Activated T-cell treated with anti-CD3 and anti-CD28 coated beads, Interleukin-2, amount 50 U/mL, for 48 hours (primary cell): Measurements from ENCODE around the gene SLC16A5.
A peak's percentile ranks its signal among the peaks of the same experiment; 100 is the strongest.
"Not testable (repeated sequence)": the region's sequence is repeated elsewhere in the genome, so short reads cannot be mapped to it uniquely, and the experiment has no call there.

Experiments used
- DNase-seq, 2 experiments: peaks; one replicate each; pipeline ENCODE4 v3.0.0-alpha.2; 2020

Gene SLC16A5, protein sequence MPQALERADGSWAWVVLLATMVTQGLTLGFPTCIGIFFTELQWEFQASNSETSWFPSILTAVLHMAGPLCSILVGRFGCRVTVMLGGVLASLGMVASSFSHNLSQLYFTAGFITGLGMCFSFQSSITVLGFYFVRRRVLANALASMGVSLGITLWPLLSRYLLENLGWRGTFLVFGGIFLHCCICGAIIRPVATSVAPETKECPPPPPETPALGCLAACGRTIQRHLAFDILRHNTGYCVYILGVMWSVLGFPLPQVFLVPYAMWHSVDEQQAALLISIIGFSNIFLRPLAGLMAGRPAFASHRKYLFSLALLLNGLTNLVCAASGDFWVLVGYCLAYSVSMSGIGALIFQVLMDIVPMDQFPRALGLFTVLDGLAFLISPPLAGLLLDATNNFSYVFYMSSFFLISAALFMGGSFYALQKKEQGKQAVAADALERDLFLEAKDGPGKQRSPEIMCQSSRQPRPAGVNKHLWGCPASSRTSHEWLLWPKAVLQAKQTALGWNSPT

DNA sequence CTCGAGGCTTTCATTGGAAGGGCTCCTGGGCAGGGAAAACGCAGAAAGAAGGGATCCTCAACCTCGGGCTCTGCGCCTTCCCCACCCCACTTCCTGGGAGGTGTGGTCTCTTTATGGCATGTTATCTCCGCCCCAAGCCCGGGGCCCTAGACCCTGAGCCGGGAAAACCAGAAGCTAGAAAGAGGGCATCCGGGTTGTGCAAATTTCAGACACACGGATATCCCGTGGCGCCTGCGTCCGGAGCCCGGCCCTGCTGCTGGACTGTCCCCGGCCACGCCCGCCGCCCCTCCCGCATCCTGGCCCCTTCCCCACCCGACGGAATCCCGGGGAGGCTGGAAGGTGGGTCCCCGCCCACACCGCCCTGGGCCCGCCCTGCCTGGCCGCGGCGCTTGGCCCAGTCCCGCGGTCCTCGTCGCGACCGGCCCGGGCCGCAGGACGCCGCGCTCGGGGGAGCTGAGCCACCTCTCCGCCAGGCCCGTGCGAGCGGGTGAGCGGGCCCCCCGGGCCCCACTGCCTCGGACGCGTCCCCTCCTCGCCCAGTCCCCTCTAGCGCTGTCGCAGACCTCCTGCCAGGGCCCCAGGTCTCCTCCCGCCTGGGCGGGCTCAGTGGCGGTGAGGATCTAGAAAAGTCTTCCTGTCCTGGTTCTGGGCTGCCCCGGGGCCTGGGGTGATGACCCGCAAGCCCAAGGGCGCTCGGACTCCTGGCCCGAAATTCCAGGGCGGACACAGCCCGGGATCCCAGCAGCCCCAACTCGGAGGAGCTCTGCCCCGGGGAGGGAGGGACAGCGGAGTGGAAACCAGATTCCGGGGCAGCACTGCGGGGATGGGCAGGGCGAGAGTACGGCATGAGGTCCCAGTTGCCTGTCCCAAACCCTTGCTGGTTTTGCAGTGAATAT is at the start of gene SLC16A5:
SLC16A5 (plus strand) TSS at position 397 of the 896 bp plus-strand sequence. CDS start 5,683 bp downstream, outside the sequence.
- DNase-seq = peak; percentile 67 to 76

DNA sequence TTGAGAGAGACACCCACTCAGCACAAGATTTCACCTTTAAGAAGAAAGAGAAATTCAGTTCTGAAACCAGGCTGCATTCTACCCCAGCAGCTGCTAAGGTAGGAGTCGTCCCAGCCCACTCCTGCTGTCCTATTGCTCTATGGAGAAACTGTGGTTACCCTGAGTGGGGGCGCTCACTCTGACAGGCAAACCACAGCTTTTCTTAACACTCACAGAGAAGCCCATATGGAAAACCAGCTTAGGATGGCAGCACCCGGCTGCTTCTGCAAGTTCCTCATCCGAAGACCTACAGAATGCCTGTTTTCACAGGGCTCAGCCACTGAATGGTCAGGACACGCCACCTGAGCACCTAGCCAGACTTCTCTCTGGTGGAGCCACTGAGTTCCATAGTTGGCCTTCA is 48.5 kb upstream of the SLC16A5 start:
- DNase-seq = no peak

DNA sequence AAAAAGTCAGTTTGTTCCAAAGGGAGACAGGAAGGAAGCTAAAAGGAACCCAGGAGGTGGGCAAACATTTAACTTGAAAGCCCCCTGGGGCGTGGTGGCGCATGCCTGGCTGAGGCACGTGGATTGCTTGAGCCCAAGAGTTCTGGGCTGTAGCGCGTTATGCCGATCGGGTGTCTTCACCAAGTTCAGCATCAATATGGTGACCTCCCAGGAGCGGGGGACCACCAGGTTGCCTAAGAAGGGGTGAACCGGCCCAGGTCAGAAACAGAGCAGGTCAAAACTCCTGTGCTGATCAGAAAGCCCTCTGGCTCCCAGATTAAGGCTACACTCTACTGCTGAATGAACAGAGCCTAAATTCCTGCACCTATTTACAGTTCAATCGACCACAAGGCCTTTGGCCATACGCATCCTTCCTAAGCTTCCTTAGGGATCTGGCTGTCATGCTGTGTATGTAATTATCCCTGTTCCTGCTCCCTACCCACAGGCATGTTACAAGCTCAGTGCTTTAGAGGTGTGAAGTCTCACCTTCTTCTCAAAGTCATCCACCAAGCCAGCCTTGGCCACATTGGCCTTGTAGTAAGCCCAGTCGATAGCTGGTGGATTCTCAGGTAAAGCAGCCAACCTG is 46.0 kb upstream of the SLC16A5 start:
- no peak for DNase-seq

DNA sequence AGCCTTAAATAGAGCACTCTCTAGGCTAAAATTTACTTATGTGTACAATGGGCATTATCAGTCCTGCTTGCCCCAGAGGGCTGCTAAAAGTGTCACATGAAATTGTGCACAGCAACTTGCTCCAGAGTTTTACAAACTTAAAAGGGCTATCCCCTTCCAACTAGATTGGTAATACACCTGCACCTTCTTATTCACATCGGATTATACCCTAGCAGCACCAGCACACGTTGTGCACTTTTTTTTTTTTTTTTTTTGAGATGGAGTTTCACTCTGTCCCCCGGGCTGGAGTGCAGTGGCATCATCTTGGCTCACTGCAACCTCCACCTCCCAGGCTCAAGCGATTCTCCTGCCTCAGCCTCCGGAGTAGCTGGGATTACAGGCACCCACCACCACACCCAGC is 44.0 kb upstream of the SLC16A5 start:
- not testable (repeated sequence) for DNase-seq

DNA sequence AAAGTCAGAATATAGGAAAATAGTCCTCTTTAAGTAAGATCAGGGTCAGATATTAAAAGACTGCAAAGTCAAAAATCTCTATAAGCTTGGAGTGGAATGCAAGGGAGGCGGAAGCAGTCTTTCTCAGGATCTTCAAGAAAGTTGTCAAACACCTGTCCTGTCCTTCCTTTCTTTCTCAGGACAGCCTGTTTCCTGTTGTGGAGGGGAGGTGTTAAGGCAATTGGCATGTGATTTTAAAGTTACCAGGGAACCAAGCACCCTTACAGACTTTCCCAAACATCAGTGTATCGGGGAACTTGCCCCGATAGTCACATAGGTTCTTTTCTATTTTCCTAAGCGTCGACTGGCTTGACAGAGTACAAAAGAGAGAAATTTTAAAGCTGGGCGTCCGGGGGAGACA is 43.0 kb upstream of the SLC16A5 start:
- DNase-seq = no peak

DNA sequence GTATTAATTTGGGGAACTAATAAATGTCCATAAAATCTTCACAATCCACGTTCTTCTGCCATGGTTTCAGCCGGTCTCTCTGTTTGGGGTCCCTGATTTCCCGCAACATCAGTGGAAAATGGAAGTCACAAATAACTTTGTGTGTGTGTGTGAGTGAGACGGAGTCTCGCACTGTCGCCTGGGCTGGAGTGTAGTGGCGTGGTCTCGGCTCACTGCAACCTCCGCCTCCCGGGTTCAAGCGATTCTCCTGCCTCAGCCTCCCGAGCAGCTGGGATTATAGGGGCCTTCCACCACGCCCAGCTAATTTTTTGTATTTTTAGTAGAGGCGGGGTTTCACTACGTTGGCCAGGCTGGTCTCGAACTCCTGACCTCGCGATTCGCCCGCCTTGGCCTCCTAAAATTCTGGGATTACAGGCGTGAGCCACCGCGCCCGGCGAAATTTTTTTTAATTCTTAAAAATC is 41.8 kb upstream of the SLC16A5 start:
- DNase-seq = not testable (repeated sequence)

DNA sequence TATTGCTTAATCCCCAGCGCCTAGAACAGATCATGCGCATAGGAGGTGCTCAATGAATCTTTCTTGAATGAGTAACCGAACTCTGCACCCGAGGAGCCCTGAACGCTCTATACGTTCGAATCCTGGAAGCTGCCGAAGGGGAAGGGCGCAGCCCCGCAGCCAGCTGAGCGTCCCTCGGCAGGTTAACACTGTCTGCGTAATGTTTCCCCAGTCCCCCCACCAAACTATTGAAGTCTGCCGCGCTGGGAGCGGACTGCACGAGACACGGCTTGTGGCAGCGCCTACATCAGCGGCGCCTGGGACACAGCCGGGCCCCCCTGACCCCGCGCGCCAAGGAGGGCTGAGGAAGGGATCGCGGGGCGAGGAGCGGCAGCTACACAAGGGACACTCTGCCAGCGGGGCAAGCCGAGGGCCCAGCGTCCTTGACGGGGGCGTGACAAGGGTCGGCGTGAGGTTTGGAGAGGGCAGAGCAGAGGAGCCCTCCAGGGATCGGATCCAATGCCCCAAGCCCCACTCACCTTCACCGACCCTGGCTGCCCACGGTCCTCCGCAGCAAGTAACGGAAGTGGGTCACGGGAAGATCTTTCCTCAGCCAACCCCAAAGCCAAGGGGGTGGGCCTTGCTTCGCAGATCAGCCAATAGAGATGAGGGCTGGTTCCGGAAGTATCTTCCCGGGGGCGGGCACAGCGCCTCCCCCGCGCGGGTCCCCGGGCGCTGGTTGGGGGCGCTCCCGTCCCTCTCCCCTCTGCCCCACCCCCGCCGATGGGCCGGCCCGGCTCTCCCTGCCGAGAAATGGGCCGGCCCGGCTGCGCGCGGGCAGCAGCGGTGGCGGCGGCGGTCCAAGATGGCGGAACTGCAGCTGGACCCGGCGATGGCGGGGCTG is 41.1 kb upstream of the SLC16A5 start, which contains the start of the genes ATP5PD and KCTD2:
ATP5PD (minus strand) TSS at position 563 of the 883 bp plus-strand sequence. CDS start 4,319 bp downstream, outside the sequence.
KCTD2 (plus strand) TSS at position 819 of the 883 bp plus-strand sequence; CDS start at position 845, 26 bp downstream.
- peak; percentile 96 to 98 for DNase-seq

DNA sequence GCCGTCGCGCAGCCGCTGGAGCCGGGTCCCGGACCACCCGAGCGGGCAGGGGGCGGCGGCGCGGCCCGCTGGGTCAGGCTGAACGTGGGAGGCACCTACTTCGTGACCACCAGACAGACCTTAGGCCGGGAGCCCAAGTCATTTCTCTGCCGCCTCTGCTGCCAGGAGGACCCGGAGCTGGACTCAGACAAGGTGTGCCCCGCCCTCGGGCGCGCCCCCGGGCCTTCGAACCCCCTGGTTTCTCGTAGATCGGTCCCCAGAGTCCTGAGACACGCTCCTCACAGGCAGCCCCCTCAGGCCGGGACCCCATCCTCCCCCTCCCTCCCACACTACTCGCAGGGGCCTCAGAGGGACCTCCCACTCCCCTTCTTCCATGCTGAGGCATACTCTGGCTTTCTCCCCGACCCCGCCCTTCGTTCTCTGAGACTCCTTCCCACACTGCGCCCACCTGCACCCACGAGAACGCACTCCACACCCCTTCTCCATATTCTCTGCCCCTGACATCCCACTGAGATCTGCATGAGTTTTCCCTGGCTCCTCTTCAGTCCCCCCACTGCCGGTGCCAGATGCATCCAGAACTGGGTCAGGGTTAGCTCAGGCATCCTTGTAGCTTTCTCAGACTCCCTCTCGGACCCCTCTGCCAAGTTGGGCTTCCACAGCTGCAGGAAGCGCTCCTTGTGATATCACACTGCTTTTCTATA is 40.2 kb upstream of the SLC16A5 start:
- peak; percentile 54 to 58 for DNase-seq

DNA sequence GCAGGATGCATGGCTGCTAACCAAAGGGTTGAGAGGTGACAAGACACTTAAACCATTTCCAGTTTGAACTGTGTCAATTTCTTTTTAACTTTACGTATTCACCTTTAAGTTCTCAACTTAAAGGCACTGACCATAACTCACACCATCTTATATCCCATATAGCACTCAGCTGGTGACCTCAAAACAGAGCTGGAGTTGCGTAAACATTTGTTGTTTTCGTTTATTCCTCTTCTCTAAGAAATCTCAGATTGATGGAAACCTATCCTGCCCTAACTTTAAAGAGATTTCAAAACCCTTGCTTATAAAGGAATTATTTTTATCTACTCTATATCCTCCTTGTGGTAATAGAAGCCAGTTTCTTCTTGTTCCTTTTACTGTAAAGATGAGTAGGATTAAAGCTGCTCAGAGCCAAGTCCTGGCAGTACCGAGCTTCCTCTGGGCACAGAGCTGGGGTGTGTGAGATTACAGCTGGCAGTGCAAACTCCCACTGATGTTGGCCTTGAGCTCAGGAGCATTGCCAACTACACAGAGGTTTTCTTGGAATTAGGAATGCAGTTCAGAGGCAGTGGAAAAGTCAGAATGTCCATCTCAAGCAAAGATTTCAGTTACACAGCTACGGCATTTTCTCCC is 39.4 kb upstream of the SLC16A5 start:
- DNase-seq = no peak

DNA sequence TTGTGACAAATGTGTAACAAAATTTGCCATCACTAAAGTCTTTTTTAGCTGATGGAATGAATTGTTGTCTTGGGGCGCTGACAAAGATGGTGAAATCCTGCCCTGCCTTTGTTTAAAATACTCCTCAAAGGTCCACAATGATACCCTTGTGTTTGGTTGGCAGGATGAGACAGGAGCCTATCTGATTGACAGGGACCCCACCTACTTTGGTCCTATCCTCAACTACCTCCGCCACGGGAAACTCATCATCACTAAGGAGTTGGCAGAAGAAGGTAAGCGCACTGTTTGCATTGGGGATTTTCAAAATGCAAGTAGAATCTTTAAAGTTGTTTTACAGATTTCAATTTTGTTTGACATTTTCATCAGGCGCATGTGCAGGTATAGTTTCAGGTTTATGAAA is 38.7 kb upstream of the SLC16A5 start:
- no peak for DNase-seq

DNA sequence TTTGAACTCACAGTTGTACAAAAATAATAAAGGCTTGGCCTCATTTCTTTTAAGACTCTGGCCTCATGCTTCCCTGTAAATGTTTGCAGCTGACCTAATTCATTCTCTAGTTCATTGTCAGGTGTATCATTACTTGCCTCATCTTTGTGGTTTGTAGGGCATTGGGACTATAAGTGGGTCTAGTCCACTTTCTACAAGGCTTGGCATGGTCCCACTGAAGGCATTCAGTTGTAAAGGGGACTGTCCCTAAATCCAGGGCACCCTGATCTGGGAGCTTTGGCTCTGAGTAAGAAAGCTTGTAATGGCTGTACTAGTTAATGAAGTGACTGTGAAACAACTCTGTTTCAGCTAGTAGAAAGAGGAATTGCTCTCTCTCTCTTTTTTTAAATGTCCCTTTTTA is 38.0 kb upstream of the SLC16A5 start:
- DNase-seq = no peak

DNA sequence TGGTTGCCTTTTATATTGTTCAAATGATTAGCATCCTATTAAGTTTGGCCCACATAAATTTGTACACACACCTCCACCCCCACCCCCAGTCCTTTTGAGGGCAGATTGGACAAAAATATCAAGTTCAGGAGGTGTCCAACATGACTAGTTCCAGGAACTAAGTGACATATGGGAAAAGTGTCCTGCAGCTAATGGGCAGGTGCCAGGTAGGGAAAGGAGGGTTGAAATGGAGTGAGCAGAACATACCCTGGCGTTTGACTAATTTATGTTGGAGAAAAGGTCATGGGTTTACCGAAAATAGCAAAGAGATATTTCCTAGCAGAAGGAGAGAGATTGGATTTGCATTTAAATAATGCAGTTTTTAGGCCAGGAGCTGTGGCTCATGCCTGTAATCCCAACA is 35.8 kb upstream of the SLC16A5 start:
- no peak for DNase-seq

DNA sequence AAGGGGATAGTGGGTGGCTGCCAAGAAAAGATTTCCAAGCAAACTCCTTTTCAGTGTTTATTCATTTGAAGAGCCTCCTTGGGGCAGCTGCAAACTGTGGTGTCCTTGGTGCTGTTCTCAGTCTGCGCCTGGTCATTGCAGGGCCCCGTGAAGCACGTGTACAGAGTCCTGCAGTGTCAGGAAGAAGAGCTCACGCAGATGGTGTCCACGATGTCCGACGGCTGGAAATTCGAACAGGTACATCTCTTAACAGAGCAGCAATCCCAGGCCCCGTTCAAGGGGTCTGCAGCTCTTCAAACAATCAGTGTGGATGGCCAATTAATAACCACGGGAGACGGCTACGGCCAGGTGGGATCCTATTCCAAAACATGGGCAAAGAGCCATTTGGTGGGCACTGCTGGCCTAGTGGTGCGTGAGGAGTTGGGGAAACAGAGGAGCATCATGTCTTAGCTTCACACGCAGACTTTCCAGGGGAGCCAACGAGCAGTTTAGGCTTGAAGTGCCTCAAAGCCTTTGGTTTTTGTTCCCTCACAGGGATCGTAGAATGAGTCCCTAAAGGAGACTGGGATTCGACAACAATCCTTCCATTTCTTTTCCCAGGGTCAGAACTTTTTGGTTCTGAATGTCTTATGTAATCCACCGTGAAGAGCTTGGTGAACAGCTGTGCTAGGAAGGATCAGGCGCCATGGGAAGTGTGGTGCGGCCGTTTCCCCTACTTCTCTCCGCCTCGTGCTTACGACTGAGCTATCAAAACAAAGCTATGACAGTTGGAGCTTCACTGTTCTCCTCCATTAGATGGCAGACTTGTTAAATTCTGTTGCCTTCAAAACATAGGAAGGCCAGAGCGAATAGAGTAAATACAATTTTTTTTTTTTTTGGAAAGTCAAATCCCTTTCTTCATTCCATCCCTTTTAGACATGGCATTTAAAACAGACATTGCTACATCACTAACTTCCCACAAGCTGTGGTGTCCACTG is 28.1 kb upstream of the SLC16A5 start:
- no peak for DNase-seq

DNA sequence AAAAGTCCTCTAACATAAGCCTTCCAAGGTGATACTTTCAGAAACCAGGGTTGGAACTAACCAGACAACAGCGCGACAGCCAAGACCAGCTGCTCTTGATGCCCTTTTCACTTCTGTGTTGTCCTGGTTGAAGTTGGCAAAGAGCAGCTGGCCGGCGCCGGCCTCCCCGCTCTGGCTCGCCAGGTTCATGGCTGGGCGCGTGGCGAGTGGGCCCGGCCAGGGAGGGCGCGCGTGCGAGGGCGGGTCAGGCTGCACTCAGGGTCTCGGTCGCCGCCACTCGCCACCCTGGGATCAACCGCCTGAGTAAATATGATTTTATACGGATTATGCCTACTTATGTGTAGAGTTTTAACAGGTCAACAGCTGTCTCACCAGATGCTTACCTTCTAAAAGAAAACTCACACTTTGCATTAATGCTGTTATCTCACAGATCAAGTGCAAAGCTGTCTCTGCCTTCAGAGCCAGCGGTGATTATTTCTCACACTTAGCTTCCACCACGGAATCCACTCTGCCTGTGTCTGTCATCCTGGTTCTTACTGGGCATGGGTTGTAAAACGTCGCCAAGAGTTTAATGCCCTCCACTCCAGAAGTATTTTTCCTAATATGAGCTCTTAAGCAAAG is 27.2 kb upstream of the SLC16A5 start:
- DNase-seq = no peak

DNA sequence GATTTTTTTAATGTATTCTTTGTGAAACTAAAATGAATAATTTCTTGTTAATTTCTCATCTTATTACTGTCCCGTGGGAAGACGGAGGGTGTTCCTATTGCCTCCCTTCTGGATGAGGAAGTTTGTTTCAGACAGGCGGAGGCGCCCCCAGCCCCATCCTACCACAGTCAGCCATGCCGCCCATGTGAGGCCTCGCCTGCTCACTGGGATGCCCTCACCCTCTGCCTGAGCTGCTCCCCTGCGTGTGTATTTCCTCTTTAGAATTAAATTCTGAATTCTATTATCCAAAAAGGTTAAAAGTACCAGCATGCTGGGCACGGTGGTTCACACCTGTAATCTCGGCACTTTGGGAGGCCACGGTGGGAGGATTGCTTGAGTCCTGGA is 26.7 kb upstream of the SLC16A5 start:
- no peak for DNase-seq

DNA sequence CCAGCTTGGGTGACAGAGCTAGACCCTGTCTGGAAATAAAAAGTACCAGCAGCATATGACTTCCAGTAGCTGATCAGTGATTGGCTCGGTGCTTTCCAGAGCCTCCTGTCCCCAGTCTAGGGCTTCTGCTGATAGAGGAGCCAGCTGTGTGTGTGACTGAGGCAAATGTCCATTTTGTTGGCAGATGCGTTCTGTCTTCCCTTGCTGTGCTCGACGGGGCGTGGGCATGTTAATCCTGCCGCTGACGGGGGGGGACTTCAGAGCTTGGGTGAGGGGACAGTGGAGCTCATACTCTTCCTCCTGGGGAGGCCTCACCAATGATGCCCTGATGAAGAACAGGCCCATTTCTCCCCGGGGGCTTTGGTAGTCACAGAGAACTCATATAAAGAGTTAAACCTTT is 26.1 kb upstream of the SLC16A5 start:
- DNase-seq = no peak

DNA sequence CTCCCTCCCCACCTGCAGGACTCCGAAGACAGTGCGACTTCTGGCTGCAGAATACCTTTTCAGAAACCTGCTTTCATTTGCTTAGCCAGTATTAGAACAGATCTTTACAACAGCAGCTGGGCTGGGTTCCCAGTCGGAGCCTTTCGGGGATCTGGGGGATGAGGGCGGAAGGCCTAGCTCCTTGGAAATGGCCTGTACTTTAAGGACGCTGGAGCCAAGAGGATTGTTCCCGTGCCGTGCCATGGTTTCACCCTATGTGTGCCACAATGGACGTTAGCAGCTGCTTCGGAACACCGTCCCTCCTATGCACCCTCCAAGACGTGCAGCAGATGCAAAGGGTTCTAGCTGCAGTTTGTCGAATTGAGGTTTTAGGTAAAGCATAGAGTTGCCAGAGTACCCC is 24.6 kb upstream of the SLC16A5 start:
- DNase-seq = no peak

DNA sequence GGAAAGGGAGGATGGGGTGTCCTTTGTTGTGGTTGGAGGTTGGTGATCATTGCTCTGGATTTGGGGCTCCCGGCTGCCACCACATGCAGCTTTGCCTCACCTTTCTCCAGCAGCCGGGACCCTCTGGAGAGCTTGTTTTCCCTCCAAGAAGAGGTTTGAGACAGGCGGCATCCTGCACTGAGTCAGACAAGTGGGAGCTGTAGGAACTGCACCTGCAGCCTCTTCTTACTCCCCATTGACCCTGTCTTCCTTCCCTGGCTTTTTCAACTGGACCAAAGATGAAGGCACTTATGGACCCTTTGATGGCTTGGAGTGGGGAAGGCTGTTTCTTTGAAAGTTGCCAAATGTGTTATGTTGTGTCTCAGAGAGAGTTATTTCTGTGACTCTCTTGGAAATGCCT is 24.1 kb upstream of the SLC16A5 start:
- no peak for DNase-seq

DNA sequence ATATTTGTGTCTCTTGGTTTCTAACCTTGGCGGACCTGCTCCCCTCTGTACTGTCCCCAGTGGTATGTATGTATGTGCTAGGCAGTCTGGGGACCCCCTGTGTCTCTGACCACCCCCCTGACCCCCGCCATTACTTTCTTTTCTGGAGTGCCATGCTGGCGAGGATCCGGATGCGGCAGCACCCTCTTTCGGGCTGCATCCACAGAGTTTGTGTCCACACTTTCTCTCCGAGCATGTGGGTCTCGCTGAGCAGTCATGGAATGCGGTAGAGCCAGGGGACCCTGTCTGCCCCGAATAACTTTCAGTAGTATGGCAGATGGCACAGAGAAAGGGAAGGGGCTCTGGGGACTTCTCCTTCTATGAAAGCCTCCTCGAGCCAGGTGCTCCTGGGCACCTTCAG is 23.7 kb upstream of the SLC16A5 start:
- no peak for DNase-seq
